ELR (cell line): ENCODE results near the gene TMEM44.
"Not testable (repeated sequence)": the region's sequence is repeated elsewhere in the genome, so short reads cannot be mapped to it uniquely, and the experiment has no call there.

ENCODE experiments used
- DNase-seq: peaks from one replicate; pipeline ENCODE4 v3.0.0-alpha.2; 2015; ENCODE audit warnings: low read depth

Gene TMEM44

GRCh38 chr3:194554473-194555123 is 78.6 kb downstream of the TMEM44 start:
- no peak for DNase-seq

GRCh38 chr3:194552327-194552949 is 80.8 kb downstream of the TMEM44 start:
- no peak for DNase-seq

DNA sequence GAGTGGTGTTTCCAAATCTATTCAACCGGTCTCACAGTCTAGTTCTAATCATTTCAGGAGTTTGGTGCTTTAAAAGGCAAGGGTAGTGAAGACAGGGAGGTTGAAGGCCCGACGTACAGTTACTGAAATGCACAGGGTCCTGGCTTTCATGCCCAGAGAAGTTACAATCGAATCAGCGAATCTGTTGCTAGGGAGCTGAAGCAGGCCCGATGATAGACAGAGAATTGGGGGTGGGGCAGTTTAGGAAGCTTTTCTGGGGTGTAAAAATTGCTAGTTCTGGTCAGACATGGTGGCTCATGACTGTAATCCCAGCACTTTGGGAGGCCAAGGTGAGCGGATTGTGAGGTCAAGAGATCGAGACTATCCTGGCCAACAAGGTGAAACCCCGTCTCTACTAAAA is 83.4 kb downstream of the TMEM44 start:
- no peak for DNase-seq

GRCh38 chr3:194548346-194549321 is 84.6 kb downstream of the TMEM44 start:
- DNase-seq, result no peak

- DNase-seq, result no peak
These were observed 86.2 kb downstream of the TMEM44 start for GRCh38 chr3:194547042-194547441.

DNA sequence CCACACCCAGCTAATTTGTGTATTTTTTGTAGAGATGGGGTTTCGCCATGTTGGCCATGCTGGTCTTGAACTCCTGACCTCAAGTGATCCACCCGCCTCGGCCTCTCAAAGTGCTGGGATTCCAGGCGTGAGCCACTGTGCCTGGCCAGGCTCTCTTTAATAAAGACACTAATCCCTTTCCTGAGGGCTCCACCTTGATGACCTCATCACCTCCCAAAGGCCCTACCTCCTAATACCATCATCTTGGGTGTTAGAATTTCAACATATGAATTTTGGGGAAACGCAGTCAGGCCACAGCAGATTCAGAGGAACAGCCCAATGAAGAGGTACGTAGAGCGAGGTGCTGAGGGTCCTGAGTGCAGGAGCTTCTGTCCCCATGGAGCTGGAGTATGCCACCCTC is 87.7 kb downstream of the TMEM44 start:
- not testable (repeated sequence) for DNase-seq

- no peak for DNase-seq
These were observed 89.7 kb downstream of the TMEM44 start for GRCh38 chr3:194543550-194543949.

- DNase-seq, result no peak
These were observed 91.7 kb downstream of the TMEM44 start for GRCh38 chr3:194541483-194541882.

GRCh38 chr3:194540274-194540905 is 92.8 kb downstream of the TMEM44 start:
- DNase-seq, result no peak

DNA sequence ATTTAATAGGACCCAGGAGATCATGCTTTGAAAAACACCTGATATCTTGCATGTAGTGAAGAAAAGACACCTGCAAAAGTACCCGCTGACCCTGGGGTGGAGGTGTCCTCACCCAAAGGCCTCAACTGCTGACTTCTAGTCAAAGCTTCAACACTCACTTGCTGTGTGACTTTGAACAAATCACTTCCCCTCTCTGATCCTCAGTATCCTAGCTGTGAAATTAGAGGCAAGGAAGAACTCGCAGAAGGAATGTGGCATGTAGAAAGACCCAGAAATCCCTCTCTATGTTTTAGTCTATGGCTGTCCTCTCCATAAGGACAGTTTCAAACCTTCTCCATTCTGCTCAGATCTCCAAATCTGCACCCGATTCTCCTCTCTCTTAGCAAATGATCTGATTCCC is 93.7 kb downstream of the TMEM44 start:
- DNase-seq, result no peak

DNA sequence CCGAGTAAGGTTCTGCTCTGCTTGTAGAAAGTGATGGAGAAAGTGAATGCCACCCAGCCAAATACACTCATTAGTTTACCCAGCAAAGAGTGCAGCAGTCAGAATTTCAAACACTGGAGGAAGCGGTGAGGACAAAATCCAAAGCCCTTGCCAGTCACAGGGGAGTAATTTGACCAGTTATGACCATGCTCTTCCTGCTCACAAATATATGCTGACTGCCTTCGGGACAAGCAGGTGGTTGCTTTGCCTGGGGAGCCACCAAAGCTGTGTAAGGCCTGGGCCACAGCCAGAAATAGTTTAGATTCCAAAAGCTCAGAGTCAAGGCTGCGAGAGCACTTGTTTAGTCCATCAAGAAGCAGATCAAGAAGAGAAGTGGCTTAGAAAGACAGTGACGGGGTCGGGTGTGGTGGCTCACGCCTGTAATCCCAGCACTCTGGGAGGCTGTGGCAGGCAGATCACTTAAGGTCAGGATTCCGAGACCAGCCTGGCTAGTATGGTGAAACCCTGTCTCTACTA is 95.4 kb downstream of the TMEM44 start:
- peak; percentile 90 for DNase-seq
